Ishikawa (cell line): ENCODE data around the gene UFC1.

Source experiments
- CEBPB ChIP-seq: IDR thresholded peaks from 2 replicates; pipeline ENCODE4 v1.6.1; 2012
- CREB1 ChIP-seq: IDR thresholded peaks from 2 replicates; pipeline ENCODE4 v1.6.1; 2012; ENCODE audit warnings: low read depth
- EP300 ChIP-seq: IDR thresholded peaks from 2 replicates; pipeline ENCODE4 v1.6.1; 2012; ENCODE audit warnings: borderline replicate concordance
- NFIC ChIP-seq: IDR thresholded peaks from 2 replicates; pipeline ENCODE4 v1.6.1; 2012
- RAD21 ChIP-seq: IDR thresholded peaks from 2 replicates; pipeline ENCODE4 v1.6.1; 2012; ENCODE audit warnings: low read depth
- REST ChIP-seq: IDR thresholded peaks from 2 replicates; pipeline ENCODE4 v1.6.1; 2012; ENCODE audit warnings: low read depth, mild to moderate bottlenecking
- USF1 ChIP-seq: IDR thresholded peaks from 2 replicates; pipeline ENCODE4 v1.6.1; 2012
- ZBTB7A ChIP-seq: IDR thresholded peaks from 2 replicates; pipeline ENCODE4 v1.6.1; 2012; ENCODE audit warnings: low read depth
- TF ChIP-seq, protein P1 (sequence below): IDR thresholded peaks from 2 replicates; pipeline ENCODE4 v1.6.1; 2012

DNA sequence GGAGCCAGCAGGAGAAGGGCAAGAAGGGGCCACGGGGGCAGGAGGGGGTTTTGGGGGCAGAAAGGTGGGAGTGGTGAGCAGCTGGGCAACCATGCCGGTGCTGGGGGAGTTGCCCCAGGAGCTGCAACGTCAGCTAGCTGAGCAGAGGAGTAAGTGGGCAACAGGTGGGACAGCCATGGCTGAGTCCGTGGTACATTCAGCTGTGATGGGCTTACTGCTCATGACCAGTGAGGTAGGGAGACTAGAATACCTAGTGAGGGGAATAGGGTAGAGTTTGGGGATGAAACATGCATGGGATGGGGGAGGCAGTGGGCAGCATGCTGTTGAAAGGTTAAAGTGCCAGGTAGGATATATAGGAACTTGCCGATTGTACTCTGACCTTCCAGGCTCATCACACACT lies 7.9 kb downstream of the UFC1 start:
- TF ChIP-seq, protein P1, sequence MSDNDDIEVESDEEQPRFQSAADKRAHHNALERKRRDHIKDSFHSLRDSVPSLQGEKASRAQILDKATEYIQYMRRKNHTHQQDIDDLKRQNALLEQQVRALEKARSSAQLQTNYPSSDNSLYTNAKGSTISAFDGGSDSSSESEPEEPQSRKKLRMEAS, result no peak
- no peak for TF ChIP-seq REST
- TF ChIP-seq EP300, result no peak
- TF ChIP-seq NFIC, result no peak
- no peak for TF ChIP-seq RAD21
- no peak for TF ChIP-seq CREB1
- no peak for TF ChIP-seq USF1
- TF ChIP-seq CEBPB, result no peak
- no peak for TF ChIP-seq ZBTB7A
